ENCODE measurements around the gene TEDC2.

- TF ChIP-seq GATA2 (IDR thresholded peaks at IDR 0.05; ENCODE audit: low read depth, low read length) = no peak
- TF ChIP-seq GATA3 (IDR thresholded peaks at IDR 0.05; ENCODE audit: low read depth, low read length) = no peak
Observed at GRCh38 chr16:2473999-2474876, 14.3 kb downstream of the TEDC2 start.

Measured in SH-SY5Y (cell line).